K562 (cell line): ENCODE results near the gene ZNF689. TPM values are rescaled to one million over a fixed set of nuclear protein-coding genes. Genes with fewer than 3 reads are reported as not detected.

Source experiments
- MEF2D ChIP-seq: conservative IDR thresholded peaks from 2 replicates; pipeline ENCODE4 v1.6.1; 2016; ENCODE audit warnings: low read depth, missing genetic modification characterization, missing compliant biosample characterization
- ZNF224 ChIP-seq: sonication (generic); formaldehyde crosslinking; IDR thresholded peaks from 2 replicates; pipeline ENCODE4 v1.8.0; 2022; ENCODE audit warnings: mild to moderate bottlenecking, missing genetic modification reagents
- polyA plus RNA-seq, 8 experiments: library from polyadenylated mRNA; depleted of rRNA in 4 of 8; stranded (reverse) in 5 of 8; unstranded in 3 of 8; fragments of >200 nt; fragmentation: Nextera tagmentation in 2 of 8; fragmentation: Illumina TruSeq in 1 of 8; extraction: Ambion mirVana in 2 of 8; extraction: Trizol in 1 of 8; gene quantifications; 2 replicates each; pipeline versions ENCODE4 v1.2.1 to v1.2.3, GENCODE V29; 2011 to 2014; ENCODE audit warnings: inconsistent platforms in 1 of 8, missing spikeins in 1 of 8
- total RNA-seq, 7 experiments: library from RNA; depleted of rRNA in 6 of 7; stranded (reverse); fragments of >200 nt in 6 of 7; fragmentation: Illumina TruSeq in 2 of 7; extraction: Trizol in 2 of 7; gene quantifications; 2 replicates each; pipeline versions ENCODE4 v1.2.1 to v1.2.3, GENCODE V29; 2011 to 2021; ENCODE audit warnings: low replicate concordance in 1 of 7
- TF ChIP-seq, protein P1 (sequence below): fragments of 450-650 bp; IDR thresholded peaks from 2 replicates; pipeline ENCODE4 v1.6.1; 2018; ENCODE audit not compliant: partially characterized antibody
- TF ChIP-seq, protein P2 (sequence below), 2 experiments: IDR thresholded peaks; 2 replicates each; pipeline ENCODE4 v1.6.1; 2012; ENCODE audit warnings: improper control_type of control experiment in 2 of 2, low read depth in 2 of 2, low read length in 2 of 2, borderline replicate concordance in 1 of 2

The ZNF689 gene
- total and polyA plus RNA-seq, 9 of the 15 experiments (the other 6 are each of a cell fraction or from before 2014, with no cell fraction given) = 5.4 to 15.4 (median 10.8) TPM

DNA sequence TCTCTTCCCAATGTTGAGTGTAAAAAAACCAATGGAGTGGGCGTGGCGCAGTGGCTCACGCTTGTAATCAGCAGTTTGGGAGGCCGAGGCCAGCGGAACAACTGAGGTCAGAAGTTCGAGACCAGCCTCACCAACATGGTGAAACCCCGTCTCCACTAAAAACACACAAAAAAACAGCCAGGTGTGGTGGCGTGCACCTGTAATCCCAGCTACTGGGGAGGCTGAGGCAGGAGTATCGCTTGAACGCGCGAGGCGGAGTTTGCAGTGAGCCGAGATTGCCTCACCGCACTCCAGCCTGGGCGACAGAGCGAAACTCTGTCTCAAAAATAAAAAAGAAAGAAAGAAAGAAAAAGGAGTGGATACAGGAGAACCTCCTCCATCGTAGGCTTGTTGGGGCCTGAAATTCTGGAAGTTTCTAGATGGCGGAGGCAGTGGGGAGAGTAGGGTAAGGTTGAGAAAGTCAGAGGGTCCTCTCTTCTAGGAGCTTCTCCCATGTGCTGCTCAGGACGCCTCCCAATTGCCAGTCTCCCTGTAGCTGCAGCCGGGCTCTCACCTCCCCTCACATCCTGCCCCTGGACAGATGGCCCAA is 51.3 kb downstream of the ZNF689 start (continued):
- TF ChIP-seq, protein P1, sequence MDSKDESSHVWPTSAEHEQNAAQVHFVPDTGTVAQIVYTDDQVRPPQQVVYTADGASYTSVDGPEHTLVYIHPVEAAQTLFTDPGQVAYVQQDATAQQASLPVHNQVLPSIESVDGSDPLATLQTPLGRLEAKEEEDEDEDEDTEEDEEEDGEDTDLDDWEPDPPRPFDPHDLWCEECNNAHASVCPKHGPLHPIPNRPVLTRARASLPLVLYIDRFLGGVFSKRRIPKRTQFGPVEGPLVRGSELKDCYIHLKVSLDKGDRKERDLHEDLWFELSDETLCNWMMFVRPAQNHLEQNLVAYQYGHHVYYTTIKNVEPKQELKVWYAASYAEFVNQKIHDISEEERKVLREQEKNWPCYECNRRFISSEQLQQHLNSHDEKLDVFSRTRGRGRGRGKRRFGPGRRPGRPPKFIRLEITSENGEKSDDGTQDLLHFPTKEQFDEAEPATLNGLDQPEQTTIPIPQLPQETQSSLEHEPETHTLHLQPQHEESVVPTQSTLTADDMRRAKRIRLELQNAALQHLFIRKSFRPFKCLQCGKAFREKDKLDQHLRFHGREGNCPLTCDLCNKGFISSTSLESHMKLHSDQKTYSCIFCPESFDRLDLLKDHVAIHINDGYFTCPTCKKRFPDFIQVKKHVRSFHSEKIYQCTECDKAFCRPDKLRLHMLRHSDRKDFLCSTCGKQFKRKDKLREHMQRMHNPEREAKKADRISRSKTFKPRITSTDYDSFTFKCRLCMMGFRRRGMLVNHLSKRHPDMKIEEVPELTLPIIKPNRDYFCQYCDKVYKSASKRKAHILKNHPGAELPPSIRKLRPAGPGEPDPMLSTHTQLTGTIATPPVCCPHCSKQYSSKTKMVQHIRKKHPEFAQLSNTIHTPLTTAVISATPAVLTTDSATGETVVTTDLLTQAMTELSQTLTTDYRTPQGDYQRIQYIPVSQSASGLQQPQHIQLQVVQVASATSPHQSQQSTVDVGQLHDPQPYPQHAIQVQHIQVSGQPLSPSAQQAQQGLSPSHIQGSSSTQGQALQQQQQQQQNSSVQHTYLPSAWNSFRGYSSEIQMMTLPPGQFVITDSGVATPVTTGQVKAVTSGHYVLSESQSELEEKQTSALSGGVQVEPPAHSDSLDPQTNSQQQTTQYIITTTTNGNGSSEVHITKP = no peak
- TF ChIP-seq ZNF224 (CRISPR knock-in tag) (no peak), MEF2D (tag) (0 out of 2 replicates have a peak, but pooled peaks have one; percentile 36)
- TF ChIP-seq, protein P2, sequence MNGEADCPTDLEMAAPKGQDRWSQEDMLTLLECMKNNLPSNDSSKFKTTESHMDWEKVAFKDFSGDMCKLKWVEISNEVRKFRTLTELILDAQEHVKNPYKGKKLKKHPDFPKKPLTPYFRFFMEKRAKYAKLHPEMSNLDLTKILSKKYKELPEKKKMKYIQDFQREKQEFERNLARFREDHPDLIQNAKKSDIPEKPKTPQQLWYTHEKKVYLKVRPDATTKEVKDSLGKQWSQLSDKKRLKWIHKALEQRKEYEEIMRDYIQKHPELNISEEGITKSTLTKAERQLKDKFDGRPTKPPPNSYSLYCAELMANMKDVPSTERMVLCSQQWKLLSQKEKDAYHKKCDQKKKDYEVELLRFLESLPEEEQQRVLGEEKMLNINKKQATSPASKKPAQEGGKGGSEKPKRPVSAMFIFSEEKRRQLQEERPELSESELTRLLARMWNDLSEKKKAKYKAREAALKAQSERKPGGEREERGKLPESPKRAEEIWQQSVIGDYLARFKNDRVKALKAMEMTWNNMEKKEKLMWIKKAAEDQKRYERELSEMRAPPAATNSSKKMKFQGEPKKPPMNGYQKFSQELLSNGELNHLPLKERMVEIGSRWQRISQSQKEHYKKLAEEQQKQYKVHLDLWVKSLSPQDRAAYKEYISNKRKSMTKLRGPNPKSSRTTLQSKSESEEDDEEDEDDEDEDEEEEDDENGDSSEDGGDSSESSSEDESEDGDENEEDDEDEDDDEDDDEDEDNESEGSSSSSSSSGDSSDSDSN (IDR thresholded peaks at IDR 0.05; ENCODE audit: borderline replicate concordance in 1 of 2, low read depth in 2 of 2, low read length in 2 of 2) = peak in 1 of 2 experiments; percentile 16; a peak in 1 of 4 replicates
